ENCODE results near the gene TNS3.
"Not testable (repeated sequence)": the region's sequence is repeated elsewhere in the genome, so short reads cannot be mapped to it uniquely, and the experiment has no call there.

TNS3 gene

DNA sequence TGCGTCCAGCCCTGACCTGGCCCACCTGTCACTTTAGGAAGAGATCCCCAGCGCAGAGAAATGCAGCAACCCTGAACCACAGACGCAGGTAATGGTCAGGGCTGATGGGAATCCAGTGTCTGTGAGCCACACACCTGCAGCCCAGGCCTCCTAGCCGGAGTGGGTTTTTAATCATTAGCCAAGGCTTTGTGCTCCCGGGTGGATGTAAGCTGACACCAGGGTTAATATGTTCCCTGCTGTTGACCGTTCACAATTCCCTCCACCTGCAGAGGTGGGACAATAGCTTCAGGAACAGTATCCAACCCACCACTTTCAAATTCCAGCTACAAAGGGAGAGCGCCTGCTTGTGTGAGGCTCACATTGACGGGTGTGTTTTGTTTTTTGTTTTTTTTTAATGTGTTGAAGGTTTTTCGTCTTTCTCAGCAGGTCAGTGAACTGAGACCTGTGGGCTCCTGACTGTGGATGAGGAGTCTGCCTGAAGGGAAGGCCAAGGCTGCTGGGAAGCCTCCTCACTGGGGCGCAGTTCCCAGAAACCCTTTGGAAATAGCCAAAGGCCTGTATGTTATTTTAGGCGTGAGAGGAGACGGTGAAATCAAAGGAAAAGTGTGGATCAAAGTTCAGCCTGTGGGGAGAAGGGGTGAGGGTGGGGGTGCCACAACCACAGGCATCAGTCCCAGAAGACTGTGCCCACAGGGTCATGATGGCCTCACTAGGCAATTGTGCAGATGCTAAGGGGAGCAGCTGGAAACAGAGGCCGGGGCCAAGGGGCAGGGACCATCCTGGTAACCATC is 111.1 kb downstream of the TNS3 start:
- no peak overlapping the region for H3K4me3 ChIP-seq (ENCODE audit: low read depth, low read length)
- TF ChIP-seq, protein P1, sequence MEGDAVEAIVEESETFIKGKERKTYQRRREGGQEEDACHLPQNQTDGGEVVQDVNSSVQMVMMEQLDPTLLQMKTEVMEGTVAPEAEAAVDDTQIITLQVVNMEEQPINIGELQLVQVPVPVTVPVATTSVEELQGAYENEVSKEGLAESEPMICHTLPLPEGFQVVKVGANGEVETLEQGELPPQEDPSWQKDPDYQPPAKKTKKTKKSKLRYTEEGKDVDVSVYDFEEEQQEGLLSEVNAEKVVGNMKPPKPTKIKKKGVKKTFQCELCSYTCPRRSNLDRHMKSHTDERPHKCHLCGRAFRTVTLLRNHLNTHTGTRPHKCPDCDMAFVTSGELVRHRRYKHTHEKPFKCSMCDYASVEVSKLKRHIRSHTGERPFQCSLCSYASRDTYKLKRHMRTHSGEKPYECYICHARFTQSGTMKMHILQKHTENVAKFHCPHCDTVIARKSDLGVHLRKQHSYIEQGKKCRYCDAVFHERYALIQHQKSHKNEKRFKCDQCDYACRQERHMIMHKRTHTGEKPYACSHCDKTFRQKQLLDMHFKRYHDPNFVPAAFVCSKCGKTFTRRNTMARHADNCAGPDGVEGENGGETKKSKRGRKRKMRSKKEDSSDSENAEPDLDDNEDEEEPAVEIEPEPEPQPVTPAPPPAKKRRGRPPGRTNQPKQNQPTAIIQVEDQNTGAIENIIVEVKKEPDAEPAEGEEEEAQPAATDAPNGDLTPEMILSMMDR (IDR thresholded peaks at IDR 0.05; ENCODE audit: borderline replicate concordance, insufficient read depth, low read depth, low read length), result no peak

DNA sequence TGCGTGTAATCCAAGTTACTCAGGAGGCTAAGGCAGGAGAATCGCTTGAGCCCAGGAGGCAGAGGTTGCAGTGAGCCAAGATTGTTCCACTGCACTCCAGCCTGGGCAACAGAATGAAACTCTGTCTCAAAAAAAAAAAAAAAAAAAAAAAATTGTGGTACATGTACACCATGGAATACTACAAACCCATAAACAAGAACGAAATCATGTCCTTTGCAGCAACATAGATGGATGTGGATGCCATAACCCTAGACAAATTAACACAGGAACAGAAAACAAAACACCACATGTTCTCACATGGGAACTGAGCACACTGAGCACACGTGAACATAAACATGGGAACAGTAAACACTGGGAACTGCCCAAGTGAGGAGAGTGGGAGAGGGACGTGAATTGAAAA is 112.1 kb downstream of the TNS3 start:
- not testable (repeated sequence) for H3K4me3 ChIP-seq (ENCODE audit: low read depth, low read length)

DNA sequence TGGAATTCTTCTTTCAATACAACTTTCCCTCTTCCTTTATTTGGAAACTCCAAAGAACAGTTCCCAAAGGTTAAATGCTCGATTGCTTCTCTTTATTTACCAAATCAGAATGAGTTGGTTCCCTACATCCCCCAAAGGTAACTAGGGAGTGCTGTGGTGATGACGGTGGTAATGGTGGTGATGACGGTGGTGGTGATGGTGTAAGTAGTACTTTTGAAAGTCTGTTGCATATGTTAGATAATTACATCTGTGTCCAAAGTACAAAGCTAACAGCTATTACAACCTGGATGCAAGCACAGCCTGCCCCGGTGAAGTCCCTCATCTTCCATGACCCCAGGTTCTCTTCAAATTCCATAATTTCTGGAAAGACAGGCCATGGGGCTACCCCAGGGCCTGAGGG is 115.1 kb downstream of the TNS3 start:
- TF ChIP-seq, protein P1 (IDR thresholded peaks at IDR 0.05; ENCODE audit: borderline replicate concordance, insufficient read depth, low read depth, low read length), result no peak
- no peak overlapping the region for H3K4me3 ChIP-seq (ENCODE audit: low read depth, low read length)

DNA sequence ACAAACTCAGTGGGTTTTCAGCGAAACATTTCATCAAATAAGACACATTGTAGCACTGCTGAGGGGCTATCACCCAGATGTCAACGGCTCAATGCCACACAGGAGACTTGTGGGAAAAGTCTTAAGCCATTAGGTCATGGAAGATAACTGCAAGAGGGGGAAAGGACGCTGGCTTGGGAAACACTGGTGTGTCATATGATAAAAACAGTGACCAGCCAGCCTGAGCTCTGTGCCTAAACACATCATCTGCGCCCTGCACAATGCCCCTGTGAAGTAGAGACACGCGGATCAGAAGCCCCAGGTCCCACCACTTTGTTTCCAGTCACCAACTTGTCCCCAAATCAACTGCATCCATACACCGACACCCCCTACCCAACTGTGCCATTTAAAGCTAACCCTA is 116.7 kb downstream of the TNS3 start:
- TF ChIP-seq, protein P1 (IDR thresholded peaks at IDR 0.05; ENCODE audit: borderline replicate concordance, insufficient read depth, low read depth, low read length), result no peak
- no peak overlapping the region for H3K4me3 ChIP-seq (ENCODE audit: low read depth, low read length)

DNA sequence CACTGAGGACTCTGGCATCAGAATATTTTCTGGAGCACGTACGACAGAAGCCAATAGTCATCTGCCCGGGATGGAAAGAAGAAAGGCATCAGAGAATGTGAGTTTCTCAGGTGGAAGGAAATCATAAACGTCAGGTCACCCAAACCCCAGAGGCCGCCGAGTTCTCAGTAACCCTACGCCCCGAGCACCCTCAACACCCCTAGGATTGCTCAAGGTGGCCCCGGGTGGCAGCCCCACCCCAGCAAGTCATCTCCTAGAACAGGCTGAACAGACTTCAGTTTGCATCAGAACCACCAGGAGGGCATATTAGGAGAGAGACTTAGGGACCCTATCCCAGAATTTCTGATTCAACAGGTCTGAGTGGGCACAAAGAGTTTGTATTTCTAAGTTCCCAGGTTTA is 117.6 kb downstream of the TNS3 start:
- no peak overlapping the region for H3K4me3 ChIP-seq (ENCODE audit: low read depth, low read length)
- TF ChIP-seq, protein P1 (IDR thresholded peaks at IDR 0.05; ENCODE audit: borderline replicate concordance, insufficient read depth, low read depth, low read length), result no peak

DNA sequence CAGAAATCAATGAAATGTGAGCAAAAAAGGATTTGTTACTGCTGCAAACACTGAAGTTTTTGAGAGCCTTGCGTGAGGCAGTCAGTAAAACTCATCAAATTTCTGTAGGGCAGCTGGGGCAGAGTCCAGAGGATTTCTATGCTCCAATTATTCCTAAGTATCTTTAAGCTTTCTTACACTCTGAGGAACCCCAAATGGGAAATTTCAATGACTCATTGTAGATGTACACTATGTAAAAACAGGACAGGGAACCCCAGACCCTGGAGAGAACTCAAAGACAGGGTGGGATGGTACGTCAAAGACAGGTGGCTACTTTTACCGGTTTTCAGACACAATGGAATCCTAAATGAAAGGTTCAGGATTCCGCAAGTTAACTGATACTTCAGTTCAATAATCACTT is 120.2 kb downstream of the TNS3 start:
- no peak overlapping the region for H3K4me3 ChIP-seq (ENCODE audit: low read depth, low read length)
- TF ChIP-seq, protein P1 (IDR thresholded peaks at IDR 0.05; ENCODE audit: borderline replicate concordance, insufficient read depth, low read depth, low read length), result no peak

DNA sequence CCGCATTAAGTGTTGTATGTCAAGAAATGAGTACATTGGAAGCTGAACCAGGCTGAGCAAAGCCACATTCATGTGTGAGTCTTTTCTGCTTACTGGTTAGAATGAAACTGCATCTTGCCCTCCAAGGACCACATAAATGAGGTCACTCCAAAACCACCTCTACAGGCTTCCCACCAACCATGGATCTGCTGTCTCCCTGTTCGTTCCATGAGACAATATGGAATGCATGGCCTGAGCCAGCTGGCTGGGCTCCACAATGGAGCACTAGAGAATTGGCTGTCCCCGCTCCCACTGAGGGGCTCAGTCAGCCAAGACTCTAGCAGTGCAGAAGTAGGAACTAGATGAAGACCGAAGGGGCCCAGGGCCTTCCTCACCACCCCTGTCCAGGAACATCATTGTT is 120.8 kb downstream of the TNS3 start:
- no peak overlapping the region for H3K4me3 ChIP-seq (ENCODE audit: low read depth, low read length)
- TF ChIP-seq, protein P1 (IDR thresholded peaks at IDR 0.05; ENCODE audit: borderline replicate concordance, insufficient read depth, low read depth, low read length), result no peak

All from GM12875 (cell line).